ENCODE results near the gene GMPS. TPM values are rescaled to one million over a fixed set of nuclear protein-coding genes. Genes with fewer than 3 reads are reported as not detected.

GMPS gene
- total and polyA plus RNA-seq, 10 of the 15 experiments (the other 5 are each of a cell fraction or from before 2014, with no cell fraction given): 33.2 to 143 (median 79.0) TPM

DNA sequence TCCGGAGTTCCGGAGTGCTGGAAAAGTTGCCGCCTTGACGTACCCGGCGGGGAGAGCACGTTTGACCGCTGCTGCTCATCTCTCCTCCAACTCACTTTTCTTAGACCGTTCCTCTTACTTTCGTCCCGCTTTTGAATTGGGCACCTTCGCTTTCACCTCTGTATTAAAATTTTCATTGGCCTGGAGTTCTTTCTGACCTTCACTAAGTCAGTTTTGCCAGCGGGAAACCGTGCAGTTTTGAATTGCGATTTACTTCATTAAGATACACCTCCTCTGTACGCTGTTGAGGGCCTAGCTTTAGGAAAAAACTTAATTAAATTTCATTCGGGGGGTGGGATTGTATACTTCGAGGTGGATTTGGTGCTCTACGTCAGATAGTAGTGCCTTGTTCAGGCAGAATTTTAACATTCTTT lies 1.3 kb downstream of the GMPS start:
- no TSS peak for BruUV-seq (replicated peaks)
- TF ChIP-seq IKZF2 (IDR thresholded peaks at IDR 0.05) (0 out of 4 replicates have a peak, but pooled peaks of 1 of the 2 experiments have one; percentile 11), RB1 (IDR thresholded peaks at IDR 0.05; ENCODE audit: borderline replicate concordance) (no peak), EP300 (IDR thresholded peaks at IDR 0.05; ENCODE audit: borderline replicate concordance in 1 of 2, control insufficient read depth in 1 of 2, low read depth in 2 of 2, low read length in 2 of 2) (no peak)
- TF ChIP-seq, protein P1, sequence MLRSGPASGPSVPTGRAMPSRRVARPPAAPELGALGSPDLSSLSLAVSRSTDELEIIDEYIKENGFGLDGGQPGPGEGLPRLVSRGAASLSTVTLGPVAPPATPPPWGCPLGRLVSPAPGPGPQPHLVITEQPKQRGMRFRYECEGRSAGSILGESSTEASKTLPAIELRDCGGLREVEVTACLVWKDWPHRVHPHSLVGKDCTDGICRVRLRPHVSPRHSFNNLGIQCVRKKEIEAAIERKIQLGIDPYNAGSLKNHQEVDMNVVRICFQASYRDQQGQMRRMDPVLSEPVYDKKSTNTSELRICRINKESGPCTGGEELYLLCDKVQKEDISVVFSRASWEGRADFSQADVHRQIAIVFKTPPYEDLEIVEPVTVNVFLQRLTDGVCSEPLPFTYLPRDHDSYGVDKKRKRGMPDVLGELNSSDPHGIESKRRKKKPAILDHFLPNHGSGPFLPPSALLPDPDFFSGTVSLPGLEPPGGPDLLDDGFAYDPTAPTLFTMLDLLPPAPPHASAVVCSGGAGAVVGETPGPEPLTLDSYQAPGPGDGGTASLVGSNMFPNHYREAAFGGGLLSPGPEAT (IDR thresholded peaks at IDR 0.05; ENCODE audit: low read depth): 0 out of 2 replicates have a peak, but pooled peaks have one; percentile 41
- TF ChIP-seq, protein P2, sequence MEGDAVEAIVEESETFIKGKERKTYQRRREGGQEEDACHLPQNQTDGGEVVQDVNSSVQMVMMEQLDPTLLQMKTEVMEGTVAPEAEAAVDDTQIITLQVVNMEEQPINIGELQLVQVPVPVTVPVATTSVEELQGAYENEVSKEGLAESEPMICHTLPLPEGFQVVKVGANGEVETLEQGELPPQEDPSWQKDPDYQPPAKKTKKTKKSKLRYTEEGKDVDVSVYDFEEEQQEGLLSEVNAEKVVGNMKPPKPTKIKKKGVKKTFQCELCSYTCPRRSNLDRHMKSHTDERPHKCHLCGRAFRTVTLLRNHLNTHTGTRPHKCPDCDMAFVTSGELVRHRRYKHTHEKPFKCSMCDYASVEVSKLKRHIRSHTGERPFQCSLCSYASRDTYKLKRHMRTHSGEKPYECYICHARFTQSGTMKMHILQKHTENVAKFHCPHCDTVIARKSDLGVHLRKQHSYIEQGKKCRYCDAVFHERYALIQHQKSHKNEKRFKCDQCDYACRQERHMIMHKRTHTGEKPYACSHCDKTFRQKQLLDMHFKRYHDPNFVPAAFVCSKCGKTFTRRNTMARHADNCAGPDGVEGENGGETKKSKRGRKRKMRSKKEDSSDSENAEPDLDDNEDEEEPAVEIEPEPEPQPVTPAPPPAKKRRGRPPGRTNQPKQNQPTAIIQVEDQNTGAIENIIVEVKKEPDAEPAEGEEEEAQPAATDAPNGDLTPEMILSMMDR (IDR thresholded peaks at IDR 0.05 in 2 of 3, conservative IDR thresholded peaks at IDR 0.05 in 1 of 3; ENCODE audit: control insufficient read depth in 2 of 3, extremely low read depth in 1 of 3, insufficient read depth in 1 of 3, low read depth in 3 of 3, low read length in 3 of 3): no peak
- TF ChIP-seq, protein P3, sequence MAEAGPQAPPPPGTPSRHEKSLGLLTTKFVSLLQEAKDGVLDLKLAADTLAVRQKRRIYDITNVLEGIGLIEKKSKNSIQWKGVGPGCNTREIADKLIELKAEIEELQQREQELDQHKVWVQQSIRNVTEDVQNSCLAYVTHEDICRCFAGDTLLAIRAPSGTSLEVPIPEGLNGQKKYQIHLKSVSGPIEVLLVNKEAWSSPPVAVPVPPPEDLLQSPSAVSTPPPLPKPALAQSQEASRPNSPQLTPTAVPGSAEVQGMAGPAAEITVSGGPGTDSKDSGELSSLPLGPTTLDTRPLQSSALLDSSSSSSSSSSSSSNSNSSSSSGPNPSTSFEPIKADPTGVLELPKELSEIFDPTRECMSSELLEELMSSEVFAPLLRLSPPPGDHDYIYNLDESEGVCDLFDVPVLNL (IDR thresholded peaks at IDR 0.05; ENCODE audit: low read depth, low read length): peak; percentile 66; the same call in 1 of the 2 replicates
- TF ChIP-seq, protein P4, sequence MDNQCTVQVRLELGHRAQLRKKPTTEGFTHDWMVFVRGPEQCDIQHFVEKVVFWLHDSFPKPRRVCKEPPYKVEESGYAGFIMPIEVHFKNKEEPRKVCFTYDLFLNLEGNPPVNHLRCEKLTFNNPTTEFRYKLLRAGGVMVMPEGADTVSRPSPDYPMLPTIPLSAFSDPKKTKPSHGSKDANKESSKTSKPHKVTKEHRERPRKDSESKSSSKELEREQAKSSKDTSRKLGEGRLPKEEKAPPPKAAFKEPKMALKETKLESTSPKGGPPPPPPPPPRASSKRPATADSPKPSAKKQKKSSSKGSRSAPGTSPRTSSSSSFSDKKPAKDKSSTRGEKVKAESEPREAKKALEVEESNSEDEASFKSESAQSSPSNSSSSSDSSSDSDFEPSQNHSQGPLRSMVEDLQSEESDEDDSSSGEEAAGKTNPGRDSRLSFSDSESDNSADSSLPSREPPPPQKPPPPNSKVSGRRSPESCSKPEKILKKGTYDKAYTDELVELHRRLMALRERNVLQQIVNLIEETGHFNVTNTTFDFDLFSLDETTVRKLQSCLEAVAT (IDR thresholded peaks at IDR 0.05): peak; percentile 27; the same call in 1 of the 2 replicates
- Histone ChIP-seq H3K27ac (ENCODE audit: control insufficient read depth, insufficient read depth) (peak overlapping the region; percentile 89), H3K4me1 (ENCODE audit: control insufficient read depth, insufficient read depth, low read length) (peaks cover 2% of the 10 kb centered on the region), H3K36me3 (ENCODE audit: control insufficient read depth in 2 of 2, insufficient read depth in 2 of 2, low read length in 1 of 2) (no peaks in the 10 kb centered on the region; a peak in 1 of 4 replicates), H3K9me3 (replicated peaks; ENCODE audit: control insufficient read depth, insufficient read depth, low read length) (no peaks in the 10 kb centered on the region), H3K9ac (ENCODE audit: control insufficient read depth, insufficient read depth, low read length) (peak overlapping the region; percentile 92), H4K20me1 (ENCODE audit: control insufficient read depth, insufficient read depth) (peaks cover 2% of the 10 kb centered on the region; the same call in 1 of the 2 replicates), H3K4me2 (ENCODE audit: control insufficient read depth, insufficient read depth) (peak overlapping the region; percentile 92), H3K79me2 (ENCODE audit: control insufficient read depth, insufficient read depth, low read length) (peaks cover 60% of the 10 kb centered on the region), H3K4me3 (peak overlapping the region; percentile 85), H3K27me3 (replicated peaks in 1 of 2; ENCODE audit: control insufficient read depth in 2 of 2, insufficient read depth in 2 of 2, low read length in 1 of 2) (no peaks in the 10 kb centered on the region), H2AFZ (ENCODE audit: control insufficient read depth, low read depth, low read length) (peak overlapping the region; percentile 15)
- ChIA-PET CTCF (interaction anchor here (0.6 to 3.3 kb wide), 5 partner anchors 19 to 170 kb away, joined by 3 to 61 read pairs (median 3); partner anchors contain the start of gene C3orf33), RAD21 (ENCODE audit: unreplicated experiment) (interaction anchor here (1.4 to 4.4 kb wide), 3 partner anchors 18 to 66 kb away, joined by 3 to 48 read pairs (median 21); partner anchors contain the start of genes C3orf33 and SLC33A1), POLR2A (interaction anchor here (0.6 to 4.0 kb wide), 7 partner anchors 10 to 683 kb away, joined by 3 to 22 read pairs (median 4); partner anchors contain the start of genes C3orf33, SLC33A1 and SSR3), SMC1A (ENCODE audit: uncharacterized antibody, unreplicated experiment) (interaction anchor here (0.6 to 2.3 kb wide), 7 partner anchors 10 to 66 kb away, joined by 3 to 15 read pairs (median 6); partner anchors contain the start of genes C3orf33 and SLC33A1)
- intact Hi-C loops (cut with micrococcal nuclease; ENCODE audit: unreplicated experiment): loop anchor here (5.0 to 10.0 kb wide), 4 partner anchors 64 to 1293 kb away; partner anchors contain the start of genes C3orf33 and CCNL1
- ATAC-seq: peak; percentile 4
- WGBS (ENCODE audit: insufficient coverage, insufficient replicate concordance, low lambda C conversion rate, missing lambda C conversion rate): 4% methylated on average over 19 of the region's 19 CpGs
- in situ Hi-C loops (cut with MboI): no loop called here
- no peak for DNase-seq (ENCODE audit: low read depth, low spot score)
- peak; percentile 35 for FAIRE-seq

All from GM12878 (cell line).